Stimulated activated CD4-positive, alpha-beta T cell treated with anti-CD3 and anti-CD28 coated beads, TNF-alpha, amount 100 ng/mL, for 24 hours (primary cell): Measurements from ENCODE around the gene GALC.

Experiments used
- DNase-seq, 3 experiments: peaks; one replicate each; pipeline ENCODE4 v3.0.0-alpha.2; 2020; ENCODE audit warnings: low read depth in 3 of 3

Gene GALC

DNA sequence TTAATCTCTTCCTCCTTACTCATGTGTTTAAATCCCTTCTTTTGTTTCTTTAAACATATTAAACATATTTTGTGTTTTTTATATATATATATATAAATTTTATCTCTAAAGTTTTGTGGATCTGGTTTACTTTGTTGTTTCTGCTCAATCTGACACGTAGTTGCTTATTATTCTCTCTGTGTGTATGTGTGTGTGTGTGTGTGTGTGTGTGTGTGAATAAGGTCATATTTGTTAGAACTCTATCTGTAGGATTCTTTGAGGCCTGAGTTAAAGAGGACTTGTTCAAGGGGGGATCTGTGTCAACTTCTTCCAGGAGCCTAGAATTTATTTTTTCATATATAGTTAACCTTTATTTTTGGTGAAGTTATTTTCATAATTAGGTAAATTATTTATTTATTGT lies 14.6 kb upstream of the GALC start:
- DNase-seq, result no peak

DNA sequence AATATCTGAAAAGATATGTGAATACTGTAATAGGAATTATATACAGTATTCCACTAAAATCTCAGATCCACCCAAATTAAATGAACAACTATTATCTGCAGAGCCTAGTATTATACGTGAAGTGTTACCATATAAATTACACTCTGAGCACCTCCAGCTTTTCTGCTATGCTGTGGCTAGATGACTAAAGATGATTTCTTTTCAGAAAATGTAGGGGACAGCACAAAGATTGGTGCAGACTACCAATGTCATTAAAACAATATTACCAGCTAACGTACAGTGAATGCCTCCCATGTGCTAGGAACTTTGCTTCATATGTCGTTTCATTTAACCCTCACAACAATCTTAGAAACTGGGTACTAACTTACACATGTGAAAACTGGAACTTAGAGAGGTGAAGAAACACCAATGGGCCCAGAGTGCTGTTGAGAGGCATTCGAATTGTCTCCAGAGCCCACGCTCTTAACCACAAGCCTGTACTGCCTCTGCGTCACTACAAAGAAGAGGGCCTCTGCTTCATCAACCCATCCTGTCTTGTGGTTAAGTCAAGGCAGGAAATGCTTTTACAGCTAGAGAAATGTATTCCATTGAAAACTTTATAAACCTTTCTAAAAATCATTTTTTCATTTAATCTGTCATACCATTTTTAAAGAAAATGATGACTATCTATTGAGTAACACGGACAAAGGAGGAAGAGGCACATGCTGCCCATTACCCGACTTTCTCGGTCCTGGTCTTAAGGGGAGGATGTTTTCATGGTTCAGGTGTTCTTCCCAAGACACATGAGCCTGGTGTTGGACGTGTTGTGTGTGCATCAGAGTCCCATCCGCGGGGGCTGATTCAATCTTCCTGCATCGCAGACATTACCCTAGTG lies 13.2 kb upstream of the GALC start:
- DNase-seq, result peak; percentile 33 to 65 (median 53)

DNA sequence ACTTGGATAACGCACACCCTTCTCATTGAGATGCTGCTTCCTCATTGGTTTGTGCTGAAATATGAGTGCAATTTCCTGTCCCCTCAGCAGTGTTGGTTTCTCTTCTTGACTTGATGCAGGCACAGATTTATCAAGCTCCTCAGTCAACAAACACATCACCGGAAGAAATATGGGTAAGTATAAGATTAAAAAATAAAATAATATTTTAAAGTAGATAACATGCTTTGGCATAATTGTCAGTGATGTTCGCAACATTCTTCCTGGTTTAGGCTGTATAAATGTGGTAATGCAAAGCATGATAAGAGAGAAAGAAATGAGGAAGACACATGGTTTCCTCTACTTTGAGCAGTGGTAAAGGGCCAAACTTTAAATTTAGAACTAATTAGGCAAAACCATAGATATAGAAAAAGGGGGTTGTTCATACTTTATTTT lies 12.1 kb upstream of the GALC start, which contains the start of gene GPR65:
Gene GPR65 (plus strand): TSS at position 86 of the 432 bp plus-strand sequence. CDS start 5,713 bp downstream, outside the sequence.
- no peak for DNase-seq

DNA sequence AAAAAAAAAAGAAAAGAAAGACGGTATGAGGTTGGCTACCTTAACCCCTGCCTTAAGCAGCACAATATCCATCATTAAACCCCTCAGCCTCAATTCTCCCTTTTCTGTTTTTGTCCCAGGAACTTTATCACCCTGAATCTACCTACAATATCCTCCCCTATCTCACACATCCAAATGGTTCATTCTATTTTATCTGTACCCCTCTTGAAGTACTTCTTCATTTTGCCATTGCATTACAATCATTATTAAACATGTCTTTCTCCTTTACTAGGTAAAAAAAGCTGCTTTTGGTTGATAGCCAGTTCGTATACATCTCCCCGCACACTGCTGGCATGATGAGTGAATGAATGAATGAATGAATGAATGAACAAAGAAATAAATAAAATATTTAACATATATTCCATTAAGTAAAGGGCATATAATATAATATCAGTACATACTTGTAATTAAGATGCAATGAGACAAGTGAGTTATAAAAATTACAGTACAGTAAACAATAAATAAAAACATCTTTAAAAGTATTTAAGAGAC lies 11.6 kb upstream of the GALC start:
- no peak for DNase-seq

DNA sequence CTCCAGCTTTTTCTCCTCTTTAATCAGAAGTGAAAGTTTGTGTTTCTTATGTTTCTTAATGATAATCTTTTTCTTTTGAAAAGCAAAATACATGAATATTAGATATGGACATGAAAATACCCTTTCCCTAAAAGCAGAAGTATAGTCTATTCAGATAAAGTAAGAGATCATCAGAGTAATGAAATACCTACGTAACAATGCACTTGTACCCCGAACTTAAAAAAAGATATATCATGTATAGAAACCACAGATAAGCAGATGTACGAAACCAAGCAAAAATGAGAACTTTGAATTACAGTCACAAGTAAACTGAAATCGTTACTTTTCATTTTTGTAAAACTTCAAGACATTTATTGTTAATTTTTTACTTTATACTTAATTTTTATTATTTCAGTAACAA lies 10.4 kb upstream of the GALC start:
- no peak for DNase-seq

DNA sequence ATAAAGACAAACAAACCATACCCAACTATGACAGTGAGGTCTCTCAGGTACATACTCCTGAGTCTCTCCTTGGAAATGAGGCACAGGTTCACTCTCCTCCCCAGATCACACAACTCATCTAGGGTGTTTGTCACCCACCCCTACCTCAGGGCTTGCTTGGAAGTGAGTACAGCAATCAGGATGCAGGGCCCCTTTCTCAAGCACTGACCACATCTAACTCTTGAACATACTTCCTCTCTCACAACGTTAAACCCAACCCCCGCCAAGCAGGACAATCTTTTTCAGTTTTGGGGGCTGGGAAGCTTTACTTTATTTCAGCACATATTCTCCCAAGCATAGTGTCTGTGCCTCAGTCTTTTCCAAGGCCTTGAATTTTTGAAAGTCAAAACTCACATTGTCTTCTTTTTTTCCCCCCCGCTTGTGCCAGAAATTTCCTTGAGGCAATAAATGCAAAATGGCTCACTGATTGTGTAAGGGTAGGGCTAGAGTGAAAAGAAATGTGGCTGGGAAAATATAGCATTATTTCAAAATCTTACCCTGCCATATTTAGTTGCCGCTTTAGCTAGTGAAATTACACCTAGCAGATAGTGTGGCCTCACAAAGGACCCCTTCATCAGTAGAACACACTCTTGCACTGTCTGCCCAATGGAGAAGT lies 9.6 kb upstream of the GALC start:
- no peak for DNase-seq

DNA sequence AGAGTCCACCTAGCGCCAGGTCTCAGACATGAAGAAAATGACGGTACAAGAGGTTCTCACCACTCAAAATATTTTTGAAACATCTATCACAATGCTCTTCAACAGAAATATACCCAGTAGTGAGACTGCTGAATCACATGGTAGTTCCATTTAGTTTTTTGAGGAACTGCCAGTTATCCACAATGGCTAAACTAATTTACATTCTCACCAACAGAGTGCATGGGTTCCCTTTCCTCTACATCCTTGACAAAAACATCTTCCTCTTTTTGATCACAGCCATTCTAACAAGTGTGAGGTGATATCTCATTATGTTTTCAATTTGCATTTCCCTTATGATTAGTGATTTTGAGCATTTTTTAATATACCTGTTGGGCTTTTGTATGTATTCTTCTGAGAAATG lies 6.3 kb upstream of the GALC start:
- DNase-seq, result no peak

DNA sequence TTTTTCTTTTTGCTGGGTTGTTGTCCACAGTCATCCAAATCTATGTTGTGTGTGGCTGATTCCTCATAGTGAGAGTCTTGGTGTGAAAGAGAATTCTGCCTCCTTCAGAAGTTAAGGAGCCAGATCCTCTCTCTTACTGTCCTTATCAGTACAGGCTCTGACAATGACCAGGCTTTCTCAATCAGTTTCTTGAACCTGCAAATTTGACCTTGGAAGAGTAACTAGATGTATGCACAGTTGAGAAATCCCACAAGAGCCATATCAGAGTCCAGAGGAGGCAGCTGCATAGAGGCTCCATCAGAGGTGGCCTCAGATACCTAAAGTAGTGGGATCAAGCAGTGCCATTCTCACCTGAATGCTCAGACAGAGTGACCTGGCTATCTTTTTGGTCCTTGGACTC lies 5.5 kb upstream of the GALC start:
- no peak for DNase-seq

DNA sequence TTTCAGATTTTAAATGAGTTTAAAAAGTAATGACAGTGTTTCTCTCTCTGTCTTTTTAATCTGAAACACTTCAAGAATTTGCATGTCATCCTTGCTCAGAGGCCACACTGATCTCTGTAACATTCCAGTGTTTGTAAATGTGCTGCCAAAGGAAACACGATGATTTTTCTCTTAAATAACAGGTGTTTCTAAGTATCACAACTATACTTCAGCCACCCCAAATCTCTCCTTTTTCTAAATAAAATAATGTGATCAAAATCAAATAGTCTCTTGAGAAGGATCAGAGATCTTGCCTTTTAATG lies 3.3 kb upstream of the GALC start:
- DNase-seq, result no peak

DNA sequence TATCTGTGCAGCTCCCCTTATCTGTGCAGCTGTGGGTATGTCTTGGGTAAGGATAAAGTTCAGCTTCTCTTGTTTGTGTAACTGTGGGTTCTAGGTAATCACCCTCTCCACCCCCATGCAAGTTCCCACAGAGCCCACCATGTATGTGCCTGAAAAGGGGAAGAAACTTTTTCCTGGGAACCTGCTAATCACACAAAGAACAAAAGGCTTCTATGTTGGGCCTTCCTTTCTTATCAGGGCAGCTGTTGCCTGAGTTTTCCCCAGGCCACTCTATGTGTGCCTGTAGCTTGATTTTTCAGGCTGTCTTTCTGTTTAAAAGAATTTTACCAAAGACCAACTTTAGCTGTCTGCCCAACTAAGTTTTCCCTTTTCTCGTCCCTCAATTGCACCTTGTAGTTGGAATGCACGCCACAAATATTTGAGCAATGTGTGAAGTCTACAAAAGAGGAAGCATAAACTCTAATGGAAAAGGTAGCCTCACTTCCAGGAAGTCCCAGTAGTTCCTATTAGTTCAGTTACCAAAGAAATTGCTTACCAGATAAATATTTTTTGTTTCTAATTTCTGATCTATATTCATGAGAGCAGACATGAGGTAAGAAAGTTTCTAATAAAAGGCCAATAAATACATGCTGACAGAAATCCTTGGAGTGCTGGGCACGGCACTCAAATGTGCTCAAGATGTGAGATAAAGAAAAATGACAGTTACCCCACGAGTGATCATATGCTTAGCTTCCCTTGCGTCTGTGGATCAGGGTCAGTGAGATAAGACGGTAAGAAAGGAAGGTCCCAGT lies 2.7 kb upstream of the GALC start:
- no peak for DNase-seq

DNA sequence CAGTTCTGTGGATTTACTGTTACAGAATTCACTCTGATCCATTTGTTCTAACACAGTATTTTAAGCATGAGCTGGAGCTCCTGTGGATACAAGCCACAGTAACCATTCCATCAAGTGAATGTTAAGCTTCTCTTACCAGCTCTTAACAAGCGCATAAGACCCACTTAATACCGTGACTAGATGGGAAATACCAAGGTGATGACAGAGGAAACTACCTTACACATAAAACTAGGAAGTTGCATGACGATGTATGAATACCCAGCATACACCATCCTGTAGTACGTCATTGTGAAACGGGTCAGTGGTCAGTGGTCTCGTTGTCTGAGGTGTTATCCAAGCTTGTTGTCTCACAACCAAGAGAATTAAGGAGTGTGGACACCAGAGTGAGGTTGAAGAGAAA lies 2.0 kb upstream of the GALC start:
- peak in 1 of 3 experiments; percentile 4 for DNase-seq

DNA sequence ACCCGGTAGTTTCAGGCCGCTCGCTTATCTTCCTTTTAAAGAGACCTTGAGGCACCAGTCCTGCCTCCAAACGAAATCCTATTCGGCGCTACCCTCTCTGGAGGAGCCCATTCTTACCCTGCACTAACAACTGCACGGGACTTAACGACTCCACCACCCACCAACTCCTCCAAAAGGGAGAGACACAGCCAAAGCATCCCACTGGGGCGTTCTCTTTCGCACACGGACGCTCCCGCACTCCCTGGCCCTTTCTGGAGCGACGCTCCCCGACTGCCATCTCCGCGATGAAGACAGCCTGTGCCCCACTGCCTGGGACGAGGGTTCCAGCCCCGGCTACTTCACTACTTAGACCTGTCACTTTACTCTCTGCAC lies 650 bp downstream of the GALC start:
- no peak for DNase-seq

DNA sequence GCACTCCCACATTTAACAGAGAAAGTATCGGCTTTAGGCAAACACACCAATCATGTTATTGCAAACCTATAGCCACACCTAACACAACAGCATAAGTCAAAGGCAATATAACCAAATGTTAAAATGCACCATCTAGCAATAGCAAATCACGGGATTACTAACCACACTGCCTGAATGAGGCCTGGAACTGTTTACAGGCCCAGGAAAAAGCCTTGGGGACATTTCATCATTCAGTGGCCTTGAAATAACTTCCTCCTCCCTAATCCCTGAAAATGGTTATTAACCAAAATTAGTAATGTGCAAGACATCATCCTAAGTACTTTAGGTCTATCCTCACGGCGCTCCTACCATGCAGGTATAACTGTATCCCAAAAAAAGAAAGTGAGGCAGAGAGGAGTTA lies 2.3 kb downstream of the GALC start:
- DNase-seq, result no peak

DNA sequence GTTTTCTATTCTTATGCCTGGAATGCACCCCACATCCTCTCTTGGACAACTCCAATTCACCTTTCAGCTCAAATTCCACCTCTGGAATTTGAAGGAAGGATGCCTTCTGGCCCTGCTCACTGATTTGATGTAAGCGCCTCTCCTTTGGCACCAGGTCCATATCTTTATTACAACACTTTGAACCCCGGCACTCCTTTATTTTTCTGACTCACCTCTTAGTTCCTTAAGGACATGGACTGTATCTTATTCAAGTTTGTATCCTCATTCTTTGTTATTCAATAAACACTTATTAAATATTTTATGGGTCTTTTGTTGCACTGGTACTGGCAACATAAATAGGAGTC lies 3.1 kb downstream of the GALC start:
- no peak for DNase-seq

DNA sequence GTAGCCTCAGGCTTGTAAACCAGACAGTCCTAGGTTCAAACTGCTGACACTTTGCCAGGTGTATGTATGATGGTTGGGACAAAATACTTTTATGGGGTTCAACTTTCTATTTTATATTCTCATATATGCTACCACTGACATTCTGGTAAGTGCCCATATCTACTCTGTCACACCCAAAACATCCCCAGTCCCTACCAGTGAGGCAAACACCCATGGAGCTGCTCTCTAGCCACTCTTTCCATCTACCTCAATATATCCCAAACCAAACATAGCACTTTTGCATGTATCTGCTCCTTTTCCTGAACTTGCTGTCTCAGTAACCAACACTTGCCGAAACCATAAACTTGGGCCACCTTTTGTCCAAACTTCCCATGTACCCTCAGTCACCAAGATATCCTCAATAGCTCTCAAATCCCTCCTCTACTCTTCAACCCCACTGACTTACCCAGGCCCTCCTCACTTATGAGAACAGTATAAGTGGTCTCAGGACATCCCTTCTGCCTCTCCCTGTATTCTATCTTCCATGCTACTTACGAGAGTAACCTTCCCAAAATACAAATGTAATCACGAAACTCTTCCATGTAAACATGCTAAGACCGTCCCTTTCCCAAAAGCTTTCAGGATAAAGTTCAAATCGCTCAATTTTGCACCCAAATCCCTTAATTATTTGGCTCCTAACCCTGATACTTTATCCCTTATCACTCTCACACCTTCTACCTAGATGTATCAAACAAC lies 3.6 kb downstream of the GALC start:
- DNase-seq, result no peak

DNA sequence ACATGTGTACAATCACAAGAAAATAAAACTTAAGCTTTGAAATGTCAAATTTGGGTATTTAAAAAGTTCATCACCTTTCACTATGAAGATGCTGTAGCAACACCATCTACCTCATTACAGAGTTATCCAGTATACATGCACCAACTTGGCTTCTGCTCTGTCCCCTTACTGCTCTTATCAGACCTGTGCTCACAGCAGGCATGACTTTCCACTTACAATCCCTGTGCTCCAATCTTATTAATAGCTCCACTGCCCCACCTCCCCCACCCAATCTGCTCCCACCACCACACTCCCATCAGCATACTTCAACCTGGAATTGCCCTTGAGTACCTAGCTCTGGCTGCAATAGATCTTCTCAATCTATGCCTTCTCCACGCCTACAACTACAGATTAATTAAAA lies 13.3 kb downstream of the GALC start:
- DNase-seq, result no peak

DNA sequence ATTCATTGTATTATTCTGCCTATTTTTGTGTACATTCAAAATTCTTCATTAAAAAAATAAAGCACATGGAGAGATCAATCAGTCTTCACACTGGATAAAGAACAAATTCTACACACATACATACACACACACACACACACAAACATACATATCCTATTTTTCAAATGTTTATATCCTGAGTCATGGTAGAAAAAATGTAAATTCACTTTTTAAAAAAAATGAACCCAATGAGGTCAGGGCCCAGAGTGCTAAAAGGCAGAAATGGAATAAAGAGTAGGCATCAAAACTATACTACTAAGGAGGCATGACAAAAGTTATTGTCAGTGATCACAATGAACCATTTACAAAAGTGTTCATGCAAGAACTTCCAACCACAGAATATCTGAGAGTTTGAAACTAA lies 17.3 kb downstream of the GALC start:
- no peak for DNase-seq

DNA sequence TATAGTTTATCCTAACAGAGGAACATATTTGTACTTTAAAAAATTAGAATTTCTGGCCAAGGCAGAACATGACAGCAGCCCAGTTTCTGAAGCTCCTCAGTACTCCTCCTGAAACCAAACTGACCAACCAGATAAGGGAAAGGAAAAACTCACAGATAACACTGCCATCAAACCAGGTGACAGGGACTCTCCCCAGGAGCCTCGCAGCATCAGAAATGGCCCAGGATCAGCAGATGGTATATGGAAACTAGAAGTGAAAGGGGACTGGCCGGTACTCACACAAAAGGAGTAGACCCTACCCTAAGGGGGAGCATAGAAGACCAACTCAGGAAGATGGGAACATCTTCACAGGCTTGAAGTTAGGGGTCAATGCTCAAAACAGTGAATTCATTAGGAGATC lies 22.0 kb downstream of the GALC start:
- no peak for DNase-seq

DNA sequence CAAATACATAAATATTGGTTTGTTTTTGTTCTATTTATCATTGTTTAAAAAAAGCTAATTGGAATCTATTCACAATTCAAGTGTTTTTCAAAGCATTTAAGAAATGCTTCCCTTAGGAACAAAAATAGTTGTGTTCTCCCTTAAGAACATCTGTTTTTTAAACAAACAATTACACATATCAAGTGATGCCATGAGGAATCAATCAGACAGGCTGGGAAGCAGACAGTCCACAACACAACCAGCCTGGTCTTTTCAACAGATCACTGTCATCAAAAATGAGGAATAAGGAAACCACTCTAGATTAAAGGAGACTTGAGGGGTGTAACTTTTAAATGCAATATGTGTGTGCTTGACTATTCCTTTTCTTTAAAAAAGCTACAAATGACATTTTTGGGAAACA lies 25.5 kb downstream of the GALC start:
- no peak for DNase-seq

DNA sequence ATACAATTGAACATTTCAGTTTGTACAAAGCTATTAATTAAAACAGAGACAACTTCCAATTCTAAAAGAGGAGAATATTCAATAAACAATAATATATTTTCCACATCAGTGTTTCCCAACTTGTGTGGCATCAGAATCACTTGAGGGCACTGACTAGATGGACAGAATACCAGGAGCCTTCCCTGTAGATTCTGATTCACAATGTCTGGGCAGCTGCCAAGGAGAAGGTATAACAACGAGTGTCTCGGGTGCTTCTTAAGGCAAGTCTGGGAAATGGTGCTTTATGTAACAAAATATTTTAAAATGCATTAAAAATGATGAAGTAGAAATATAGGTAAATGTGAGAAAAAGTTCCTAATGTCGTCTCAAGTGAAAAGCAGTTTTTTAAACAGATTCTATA lies 26.2 kb downstream of the GALC start:
- DNase-seq, result no peak

DNA sequence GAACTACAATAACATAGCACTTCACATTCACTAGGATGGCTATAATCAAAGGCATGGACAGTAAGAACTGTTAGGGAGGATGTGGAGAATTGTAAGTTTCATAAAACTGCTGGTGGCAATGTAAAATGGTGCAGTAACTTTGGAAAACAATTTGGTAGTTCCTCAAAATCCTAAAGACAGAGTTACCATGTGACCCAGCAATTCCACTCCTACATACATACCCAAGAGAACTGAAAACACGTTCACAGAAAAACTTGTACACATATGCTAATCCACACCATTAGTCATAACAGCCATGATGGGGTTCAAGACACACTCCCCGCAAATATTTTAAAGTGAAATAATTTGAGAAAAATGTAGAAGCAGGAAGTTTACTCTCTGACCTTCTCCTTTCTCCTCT lies 31.7 kb downstream of the GALC start:
- no peak for DNase-seq
